ENCODE measurements around the gene CATSPERD.
"Not testable (repeated sequence)": the region's sequence is repeated elsewhere in the genome, so short reads cannot be mapped to it uniquely, and the experiment has no call there.

Gene CATSPERD

DNA sequence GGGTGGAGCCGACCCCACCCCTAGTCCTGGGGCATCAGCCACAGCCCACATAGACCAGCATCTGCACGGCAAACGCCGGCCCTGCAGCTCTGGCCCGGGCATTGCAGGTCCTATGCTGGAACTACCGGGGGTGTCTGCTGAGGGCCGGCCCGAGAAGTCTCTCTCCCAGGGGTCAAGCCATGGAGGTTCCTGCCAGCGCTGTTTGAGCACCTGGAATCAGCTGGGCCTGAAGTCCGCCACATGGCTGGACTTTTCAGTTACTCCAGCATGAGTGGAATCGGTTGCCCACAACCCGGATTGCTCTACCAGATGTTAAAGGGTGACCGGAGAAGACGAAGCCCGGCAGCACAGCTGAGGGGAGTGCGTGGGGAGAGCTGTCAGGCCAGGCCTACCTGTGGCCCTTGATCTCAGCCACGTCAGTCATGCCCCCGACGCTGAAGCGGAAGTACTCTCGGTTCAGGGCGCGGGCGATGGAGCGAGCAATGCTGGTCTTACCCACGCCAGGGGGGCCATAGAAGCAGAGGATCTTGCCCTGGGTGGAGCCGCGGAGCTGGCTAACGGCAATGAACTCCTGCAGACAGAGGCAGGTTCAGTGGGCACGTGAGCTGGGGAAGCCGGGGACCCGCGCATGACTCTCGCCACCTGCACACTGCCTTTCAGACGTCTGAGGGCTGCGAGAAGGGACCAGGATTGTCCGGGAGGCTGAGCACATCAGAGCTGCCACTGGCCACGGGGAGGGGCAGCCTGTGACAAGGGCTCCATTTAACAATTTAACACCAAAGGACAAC lies 21.6 kb upstream of the CATSPERD start:
- DNase-seq (ENCODE audit: low read depth), result no peak

- DNase-seq (ENCODE audit: low read depth), result no peak
Measured at GRCh38 chr19:5700455-5701092, 19.9 kb upstream of the CATSPERD start.

DNA sequence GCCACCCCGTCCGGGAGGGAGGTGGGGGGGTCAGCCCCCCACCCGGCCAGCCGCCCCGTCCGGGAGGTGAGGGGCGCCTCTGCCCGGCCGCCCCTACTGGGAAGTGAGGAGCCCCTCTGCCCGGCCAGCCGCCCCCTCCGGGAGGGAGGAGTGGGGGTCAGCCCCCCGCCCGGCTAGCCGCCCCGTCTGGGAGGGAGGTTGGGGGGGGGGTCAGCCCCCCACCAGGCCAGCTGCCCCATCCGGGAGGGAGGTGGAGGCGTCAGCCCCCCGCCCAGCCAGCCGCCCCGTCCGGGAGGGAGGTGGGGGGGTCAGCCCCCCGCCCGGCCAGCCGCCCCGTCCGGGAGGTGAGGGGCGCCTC lies 18.4 kb upstream of the CATSPERD start:
- DNase-seq (ENCODE audit: low read depth), result not testable (repeated sequence)

DNA sequence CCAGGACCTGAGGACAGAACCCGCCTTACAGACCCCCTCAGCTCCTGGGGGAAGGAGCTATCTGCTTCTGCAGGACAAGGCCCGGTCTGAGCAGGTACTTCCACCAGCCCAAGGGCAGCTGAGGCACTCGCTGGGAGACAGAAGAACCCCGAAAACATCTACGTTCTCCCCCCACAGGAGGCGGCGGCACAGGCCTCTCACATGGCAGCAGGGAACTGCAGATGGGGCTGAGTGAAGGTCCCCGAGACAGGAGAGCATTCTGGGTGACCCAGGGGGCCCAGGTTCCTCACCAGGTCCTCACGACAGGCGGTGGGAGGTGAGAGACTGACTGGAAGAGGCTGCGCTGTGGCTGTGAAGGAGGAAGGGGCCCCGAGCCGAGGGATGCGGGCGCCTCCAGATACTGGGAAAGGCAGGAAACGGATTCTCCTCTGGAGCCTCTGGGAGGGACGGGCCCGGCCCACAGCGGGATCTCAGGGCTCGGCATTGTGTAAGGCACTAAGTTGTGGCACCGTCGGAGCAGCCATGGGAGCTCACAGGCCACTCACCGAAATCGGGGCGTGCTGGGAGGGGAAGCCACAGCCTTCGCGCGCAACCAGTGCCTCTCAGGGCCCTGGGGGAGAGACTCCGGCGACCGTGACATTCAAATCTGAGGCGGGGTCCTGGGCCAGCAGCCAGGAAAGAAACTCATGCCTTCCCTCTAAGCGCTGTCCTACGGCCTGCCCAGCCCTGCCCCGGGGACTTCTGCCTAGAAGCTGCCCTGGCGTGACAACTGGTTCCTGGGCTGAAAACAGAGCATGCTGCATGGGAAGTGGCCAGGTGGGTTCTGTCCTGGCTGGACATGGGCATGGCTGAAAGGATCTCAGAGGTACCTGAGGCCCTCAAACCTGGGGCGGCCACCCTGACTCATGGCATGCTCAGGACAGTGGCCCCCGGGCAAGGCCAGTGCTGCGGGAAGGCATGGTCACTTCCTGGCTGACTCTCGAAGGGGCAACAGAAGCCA lies 16.3 kb upstream of the CATSPERD start:
- no peak for DNase-seq (ENCODE audit: low read depth)

GRCh38 chr19:5705552-5705951 lies 14.9 kb upstream of the CATSPERD start:
- DNase-seq (ENCODE audit: low read depth), result no peak

DNA sequence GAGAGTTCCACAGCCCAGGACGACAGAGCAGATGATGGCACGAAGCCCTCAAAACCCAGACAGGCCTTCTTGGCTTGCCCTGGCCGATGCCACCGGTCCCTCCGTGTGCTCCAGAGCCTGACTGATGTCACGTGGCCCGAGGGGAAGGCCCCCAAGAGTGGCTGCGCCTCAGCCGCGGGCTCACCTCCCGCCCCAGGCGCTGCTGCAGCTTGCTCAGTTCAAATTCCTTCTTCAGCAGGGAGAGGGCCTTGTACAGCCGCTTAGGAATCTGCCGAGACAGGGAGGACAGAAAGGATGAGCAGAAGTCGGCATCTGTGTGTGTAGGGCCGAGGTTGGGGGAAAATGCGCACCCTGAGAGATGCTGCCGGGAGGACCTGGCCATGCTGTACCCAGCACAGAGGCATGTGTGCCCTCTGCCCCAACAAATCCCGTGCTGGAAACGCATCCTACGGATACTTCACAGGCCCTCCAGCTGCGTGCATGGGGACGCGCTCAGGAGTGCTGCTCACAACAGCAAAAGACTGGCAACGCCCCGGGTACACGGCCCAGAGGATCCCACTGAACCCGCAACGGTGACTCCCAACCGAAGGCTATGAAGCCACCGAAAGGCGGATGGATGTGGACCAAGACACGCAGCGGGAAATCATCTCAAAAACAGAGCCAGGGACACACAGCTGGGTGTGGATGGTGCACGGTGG lies 13.4 kb upstream of the CATSPERD start:
- DNase-seq (ENCODE audit: low read depth), result no peak

- no peak for DNase-seq (ENCODE audit: low read depth)
Measured at GRCh38 chr19:5707576-5708575, 12.6 kb upstream of the CATSPERD start.

DNA sequence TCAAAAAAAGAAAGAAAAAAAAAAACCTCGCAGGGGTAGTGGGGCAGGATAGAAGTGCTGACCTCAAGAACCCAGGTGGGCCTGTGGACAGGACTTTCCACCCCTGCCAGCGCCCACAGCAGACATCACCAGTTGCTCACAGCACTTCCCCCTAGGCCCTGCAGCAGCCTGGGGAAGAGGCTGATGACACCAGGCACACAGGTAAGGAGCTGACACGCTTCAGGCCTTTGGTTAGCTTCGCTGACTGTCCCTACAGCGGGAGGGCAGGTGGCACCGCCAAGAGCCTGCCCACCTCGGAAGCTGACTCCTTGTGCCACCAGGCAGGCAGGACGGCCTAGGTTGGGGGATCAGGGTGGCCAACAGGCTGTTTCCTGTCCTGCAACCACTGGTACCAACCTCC lies 9.4 kb upstream of the CATSPERD start:
- no peak for DNase-seq (ENCODE audit: low read depth)

- DNase-seq (ENCODE audit: low read depth), result no peak
Measured at GRCh38 chr19:5711713-5712161, 8.7 kb upstream of the CATSPERD start.

DNA sequence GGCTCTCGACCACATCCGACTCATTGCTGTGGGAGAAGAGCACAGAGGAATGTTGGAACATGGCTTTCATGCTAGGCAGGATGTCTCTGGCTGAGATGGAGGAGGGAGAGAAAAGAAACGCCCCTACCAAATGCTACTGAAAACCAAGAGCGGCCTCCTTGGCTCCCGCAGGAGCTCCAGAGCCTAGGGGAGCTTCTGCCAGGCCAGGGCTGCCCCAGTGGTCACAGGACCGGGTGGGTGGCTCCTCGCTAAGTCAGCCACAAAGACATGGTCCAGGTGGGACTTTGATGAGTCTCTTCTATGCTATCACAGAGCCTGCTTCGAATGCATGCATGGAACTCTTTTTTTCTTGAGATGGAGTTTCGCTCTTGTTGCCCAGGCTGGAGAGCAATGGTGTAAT lies 7.2 kb upstream of the CATSPERD start:
- no peak for DNase-seq (ENCODE audit: low read depth)

DNA sequence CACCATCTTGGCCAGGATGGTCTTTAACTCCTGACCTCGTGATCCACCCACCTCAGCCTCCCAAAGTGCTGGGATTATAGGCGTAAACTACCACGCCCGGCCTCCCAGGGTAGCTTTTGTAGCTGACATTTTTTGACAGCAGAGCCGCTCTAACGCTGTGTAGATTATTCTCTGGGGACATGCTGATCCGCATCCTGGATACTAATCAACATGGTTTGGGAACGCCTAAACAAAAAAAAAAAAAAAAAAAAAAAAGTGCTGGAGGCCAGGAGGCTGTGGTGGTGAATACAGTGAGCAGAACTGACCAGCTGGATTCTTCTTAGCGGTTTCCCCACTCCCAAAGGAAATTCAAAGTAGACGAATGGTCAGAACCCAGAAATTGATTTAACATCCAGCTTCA lies 5.6 kb upstream of the CATSPERD start:
- no peak for DNase-seq (ENCODE audit: low read depth)

DNA sequence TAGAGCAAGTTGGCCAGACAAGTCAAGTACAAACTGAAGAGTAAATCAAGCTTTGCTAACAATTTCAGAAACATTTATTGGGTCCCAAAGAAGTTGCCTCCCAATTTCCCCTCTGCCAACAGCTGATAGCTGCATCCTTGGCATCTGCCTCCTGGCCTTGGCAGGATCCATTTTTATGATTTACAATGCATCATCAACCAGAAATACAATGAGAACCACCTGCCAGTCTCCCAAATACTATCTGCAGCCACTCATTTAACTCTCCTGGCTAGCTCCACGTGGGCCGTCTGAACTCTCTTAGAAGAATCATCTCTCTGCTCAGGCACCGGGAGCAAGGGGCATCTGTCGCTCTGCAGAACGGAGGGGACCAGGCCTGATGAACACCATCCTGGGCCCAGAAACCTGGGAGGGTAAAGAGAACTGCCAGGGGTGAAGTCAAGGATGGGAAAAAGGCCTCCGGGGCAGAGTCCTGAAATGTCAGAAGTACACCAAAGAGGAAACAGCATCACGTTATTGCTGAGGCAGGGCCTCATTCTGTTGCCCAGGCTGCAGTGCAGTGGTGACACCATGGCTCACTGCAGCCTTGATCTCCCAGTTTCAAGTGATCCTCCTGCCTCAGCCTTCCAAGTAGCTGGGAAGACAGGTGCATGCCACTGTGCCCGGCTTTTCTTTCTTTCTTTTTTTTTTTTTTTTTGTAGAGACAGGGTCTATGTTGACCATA lies 3.1 kb upstream of the CATSPERD start:
- no peak for DNase-seq (ENCODE audit: low read depth)

- no peak for DNase-seq (ENCODE audit: low read depth)
Measured at GRCh38 chr19:5718037-5718578, 2.3 kb upstream of the CATSPERD start.

DNA sequence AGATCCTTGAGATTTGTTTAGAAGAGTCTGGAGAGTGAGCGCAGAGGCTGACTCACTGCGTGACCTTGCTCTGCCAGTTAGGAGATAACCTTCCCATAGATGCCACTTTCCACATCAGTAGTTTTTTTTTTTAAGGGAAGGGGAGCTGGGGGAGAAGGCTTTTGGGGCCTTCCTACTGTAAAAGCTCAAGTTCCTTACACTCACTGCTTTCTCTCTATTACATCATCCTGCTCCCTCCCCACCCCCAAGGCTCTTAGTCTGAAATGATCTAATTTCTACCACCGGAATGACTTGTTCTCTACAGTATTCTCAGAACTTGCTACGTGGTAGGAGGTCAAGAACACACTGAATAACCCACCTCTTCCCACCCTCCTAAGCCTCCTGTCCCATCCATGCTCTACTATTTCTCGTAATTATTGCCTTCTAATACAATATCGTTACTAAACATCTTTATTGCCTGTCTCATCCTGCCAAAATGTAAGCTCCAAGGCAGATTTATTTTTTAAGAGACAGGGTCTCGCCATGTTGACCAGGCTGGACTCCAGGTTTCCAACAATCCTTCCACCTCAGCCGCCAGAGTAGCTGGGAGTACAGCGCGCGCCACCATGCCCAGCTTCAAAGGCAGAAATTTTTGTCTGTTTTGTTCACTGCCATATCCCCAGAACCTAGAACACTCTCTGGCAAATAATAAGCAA lies 1.7 kb upstream of the CATSPERD start:
- peak; percentile 90 for DNase-seq (ENCODE audit: low read depth)

GRCh38 chr19:5719274-5719960 lies 1.0 kb upstream of the CATSPERD start:
- no peak for DNase-seq (ENCODE audit: low read depth)

DNA sequence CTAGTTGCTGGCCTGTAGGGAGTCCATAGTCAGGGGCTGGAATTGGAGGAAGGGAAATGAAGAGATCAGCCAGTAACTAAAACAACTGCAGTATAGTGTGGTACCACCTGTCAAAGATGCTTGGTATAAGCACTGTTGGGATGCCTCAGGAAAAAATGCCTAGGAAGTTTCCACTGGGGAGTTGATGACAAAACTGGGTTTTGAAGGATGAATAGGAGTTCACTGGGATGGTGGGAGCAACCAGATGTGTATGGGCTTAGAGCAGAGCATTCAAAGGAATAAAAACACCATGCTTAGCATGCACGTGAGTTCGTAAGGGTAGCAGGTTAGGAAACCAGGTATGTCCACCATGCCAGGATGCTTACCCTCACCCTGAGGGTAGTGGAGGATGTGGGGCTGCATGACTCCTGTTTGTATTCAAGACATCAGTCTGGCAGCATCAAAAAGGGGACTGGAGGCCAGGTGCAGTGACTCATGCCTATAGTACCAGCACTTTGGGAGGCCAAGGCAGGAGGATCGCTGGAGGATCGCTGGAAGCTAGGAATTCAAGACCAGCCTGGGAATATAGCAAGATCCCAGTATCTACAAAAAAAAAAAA lies 7.1 kb downstream of the CATSPERD start:
- no peak for DNase-seq (ENCODE audit: low read depth)

DNA sequence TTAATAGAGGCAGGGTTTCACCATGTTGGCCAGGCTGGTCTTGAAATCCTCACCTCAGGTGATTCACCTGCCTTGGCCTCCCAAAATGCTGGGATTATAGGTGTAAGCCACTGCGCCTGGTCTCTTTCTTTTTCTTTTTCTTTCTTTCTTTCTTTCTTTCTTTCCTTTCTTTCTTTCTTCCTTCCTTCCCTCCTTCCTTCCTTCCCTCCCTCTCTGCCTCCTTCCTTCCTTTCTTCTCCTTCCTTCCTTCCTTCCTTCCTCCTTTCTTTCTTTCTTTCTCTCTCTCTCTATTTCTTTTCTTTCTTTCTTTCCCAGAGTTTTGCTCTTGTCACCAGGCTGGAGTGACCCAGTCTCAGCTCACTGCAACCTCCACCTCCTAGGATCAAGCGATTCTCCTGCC lies 12.7 kb downstream of the CATSPERD start:
- DNase-seq (ENCODE audit: low read depth), result not testable (repeated sequence)

- DNase-seq (ENCODE audit: low read depth), result no peak
Measured at GRCh38 chr19:5738423-5738822, 18.0 kb downstream of the CATSPERD start.
